Suprapubic skin (tissue), 4 donors: Measurements from ENCODE around the gene P2RY2. TPM values are rescaled to one million over a fixed set of nuclear protein-coding genes. Genes with fewer than 3 reads are reported as not detected.

Source experiments
- DNase-seq, 2 donors: peaks; one replicate each; pipeline ENCODE4 v3.0.0-alpha.2; 2019; ENCODE audit warnings: low spot score in 2 of 2
- H3K27ac ChIP-seq: fragments of 200-600 bp; sonication (generic); one replicate; pipeline ENCODE4 v1.5.1; 2019
- H3K27me3 ChIP-seq: fragments of 200-600 bp; sonication (generic); one replicate; pipeline ENCODE4 v1.5.1; 2019
- H3K36me3 ChIP-seq: fragments of 200-600 bp; sonication (generic); one replicate; pipeline ENCODE4 v1.5.1; 2019
- H3K4me1 ChIP-seq: fragments of 200-600 bp; sonication (generic); one replicate; pipeline ENCODE4 v1.5.1; 2019
- H3K4me3 ChIP-seq: fragments of 200-600 bp; sonication (generic); one replicate; pipeline ENCODE4 v1.5.1; 2019; ENCODE audit warnings: mild to moderate bottlenecking
- H3K9me3 ChIP-seq: fragments of 200-600 bp; sonication (generic); one replicate; pipeline ENCODE4 v1.5.1; 2019
- EP300 ChIP-seq: sonication (generic); formaldehyde crosslinking; IDR thresholded peaks from one replicate; pipeline ENCODE4 v1.6.1; 2017; ENCODE audit warnings: antibody characterized with exemption
- POLR2A ChIP-seq, 2 donors: fragments of 450-650 bp; IDR thresholded peaks; one replicate each; pipeline ENCODE4 v1.6.1; 2017; ENCODE audit warnings: antibody characterized with exemption in 2 of 2, mild to moderate bottlenecking in 2 of 2, moderate library complexity in 2 of 2
- POLR2AphosphoS5 ChIP-seq, 3 donors: sonication (generic); formaldehyde crosslinking; IDR thresholded peaks; one replicate each; pipeline ENCODE4 v1.6.1; 2017; ENCODE audit warnings: antibody characterized with exemption in 3 of 3
- WGBS: methylation state at CpG from one replicate; pipeline ENCODE4 v1.1.5; 2018; 5-methylcytosine and 5-hydroxymethylcytosine counted together
- total RNA-seq, 4 donors: library from RNA; depleted of rRNA; stranded (reverse); fragments of >200 nt; gene quantifications; one replicate each; pipeline ENCODE4 v1.1.0, GENCODE V29; 2016
- TF ChIP-seq, protein P1 (sequence below), 2 donors: fragments of 200-600 bp in 1 of 2; fragments of 450-650 bp in 1 of 2; sonication (generic) in 1 of 2; IDR thresholded peaks; one replicate each; pipeline ENCODE4 v1.5.1; 2016 to 2019; ENCODE audit warnings: antibody characterized with exemption in 2 of 2, mild to moderate bottlenecking in 1 of 2, moderate library complexity in 1 of 2

Gene P2RY2
- total RNA-seq, 4 donors from 2014 or later = 5.5 to 15.9 (median 12.8) TPM

DNA sequence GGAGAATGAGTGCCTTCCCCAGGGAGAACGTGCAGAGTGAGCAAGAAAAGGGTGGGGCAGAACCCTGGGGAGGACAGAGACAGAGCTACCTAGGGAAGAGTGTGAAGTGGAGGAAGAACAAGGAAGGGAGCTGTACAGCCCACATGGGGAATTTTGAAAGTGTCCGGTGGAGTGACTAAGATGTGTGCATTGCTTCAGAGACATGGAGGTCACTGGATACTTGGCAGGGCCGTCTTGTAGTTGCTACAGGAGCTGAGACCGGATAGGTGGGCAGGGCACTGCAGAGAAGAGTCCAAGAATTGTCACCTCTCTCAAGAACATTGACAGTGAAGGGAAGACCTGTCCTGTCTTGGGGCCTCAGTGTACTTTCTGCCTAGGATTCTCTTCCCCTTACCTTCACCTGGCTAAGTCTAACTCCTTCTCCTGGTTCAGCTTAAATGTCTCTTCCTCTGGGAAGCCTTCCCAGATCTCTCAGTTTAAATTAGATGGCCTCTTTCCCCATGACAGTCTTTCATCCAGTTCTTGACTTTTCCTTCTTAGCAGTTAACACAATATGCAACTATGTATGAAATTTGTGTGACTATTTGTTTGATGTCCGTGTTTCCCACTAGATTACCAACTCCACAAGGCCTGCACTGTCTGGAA is 44.9 kb downstream of the P2RY2 start:
- DNase-seq = no peak
- 71% methylated on average over 5 of the region's 5 CpGs for WGBS
- Histone ChIP-seq H3K27ac (no peak overlapping the region), H3K4me3 (no peak overlapping the region), H3K36me3 (no peaks in the 10 kb centered on the region), H3K4me1 (peaks cover 5% of the 10 kb centered on the region), H3K9me3 (no peaks in the 10 kb centered on the region), H3K27me3 (peaks cover 30% of the 10 kb centered on the region)
- TF ChIP-seq, protein P1, sequence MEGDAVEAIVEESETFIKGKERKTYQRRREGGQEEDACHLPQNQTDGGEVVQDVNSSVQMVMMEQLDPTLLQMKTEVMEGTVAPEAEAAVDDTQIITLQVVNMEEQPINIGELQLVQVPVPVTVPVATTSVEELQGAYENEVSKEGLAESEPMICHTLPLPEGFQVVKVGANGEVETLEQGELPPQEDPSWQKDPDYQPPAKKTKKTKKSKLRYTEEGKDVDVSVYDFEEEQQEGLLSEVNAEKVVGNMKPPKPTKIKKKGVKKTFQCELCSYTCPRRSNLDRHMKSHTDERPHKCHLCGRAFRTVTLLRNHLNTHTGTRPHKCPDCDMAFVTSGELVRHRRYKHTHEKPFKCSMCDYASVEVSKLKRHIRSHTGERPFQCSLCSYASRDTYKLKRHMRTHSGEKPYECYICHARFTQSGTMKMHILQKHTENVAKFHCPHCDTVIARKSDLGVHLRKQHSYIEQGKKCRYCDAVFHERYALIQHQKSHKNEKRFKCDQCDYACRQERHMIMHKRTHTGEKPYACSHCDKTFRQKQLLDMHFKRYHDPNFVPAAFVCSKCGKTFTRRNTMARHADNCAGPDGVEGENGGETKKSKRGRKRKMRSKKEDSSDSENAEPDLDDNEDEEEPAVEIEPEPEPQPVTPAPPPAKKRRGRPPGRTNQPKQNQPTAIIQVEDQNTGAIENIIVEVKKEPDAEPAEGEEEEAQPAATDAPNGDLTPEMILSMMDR (IDR thresholded peaks at IDR 0.05) = no peak
- TF ChIP-seq POLR2A (IDR thresholded peaks at IDR 0.05) (no peak), POLR2AphosphoS5 (IDR thresholded peaks at IDR 0.05) (no peak), EP300 (no peak)

DNA sequence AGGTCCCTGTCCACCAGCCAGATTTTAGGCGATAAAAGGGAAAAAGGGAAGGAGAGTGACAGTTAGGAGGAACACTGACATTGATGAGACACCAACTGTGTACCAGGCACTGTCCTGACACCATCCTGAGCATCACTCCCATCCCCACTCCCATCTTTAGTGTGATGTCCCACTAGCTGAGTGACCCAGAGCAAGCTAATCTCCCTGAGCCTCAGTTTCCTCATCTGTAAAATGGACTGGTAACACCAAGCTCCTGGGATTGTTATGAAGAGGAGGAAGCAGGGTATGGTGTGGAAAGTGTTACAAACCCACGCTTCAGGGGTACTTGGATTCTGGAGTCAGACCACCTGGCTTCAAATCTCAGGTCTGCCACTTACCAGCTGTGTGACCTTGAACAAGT is 45.6 kb downstream of the P2RY2 start:
- peak in 1 of 2 donors; percentile 20 for DNase-seq
- Histone ChIP-seq H3K4me1 (peaks cover 5% of the 10 kb centered on the region), H3K27ac (no peak overlapping the region), H3K4me3 (no peak overlapping the region), H3K36me3 (no peaks in the 10 kb centered on the region), H3K9me3 (no peaks in the 10 kb centered on the region), H3K27me3 (peaks cover 30% of the 10 kb centered on the region)
- TF ChIP-seq EP300 = no peak
- TF ChIP-seq, protein P1 (IDR thresholded peaks at IDR 0.05) = no peak
- no peak for TF ChIP-seq POLR2AphosphoS5 (IDR thresholded peaks at IDR 0.05)
- TF ChIP-seq POLR2A (IDR thresholded peaks at IDR 0.05) = no peak
- WGBS = 78% methylated on average over 2 of the region's 2 CpGs

DNA sequence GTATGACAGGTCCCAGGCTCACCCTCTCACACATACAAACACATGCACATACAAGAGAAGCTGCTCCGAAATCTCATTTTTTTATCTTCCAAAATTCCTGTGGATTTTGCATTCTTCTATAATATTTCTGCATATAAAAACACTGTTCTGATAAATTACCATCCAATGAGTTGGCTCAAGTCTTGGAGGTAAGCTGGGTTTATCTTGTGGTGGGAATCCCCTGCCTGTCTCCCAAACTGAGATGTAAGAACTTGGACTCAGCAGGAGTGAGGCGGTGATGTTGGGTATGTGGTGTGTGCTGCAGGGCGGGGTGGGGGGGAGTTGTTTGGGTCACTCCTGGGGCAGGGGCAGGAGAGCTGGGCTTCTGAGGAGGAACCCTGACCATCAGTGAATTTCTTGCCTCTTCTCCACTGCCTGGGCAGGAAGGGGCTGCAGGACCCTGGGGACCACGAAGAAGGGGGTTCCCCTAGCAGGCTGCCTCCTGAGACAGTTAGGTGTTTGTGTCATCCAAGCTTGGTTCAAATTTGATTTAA is 47.3 kb downstream of the P2RY2 start:
- Histone ChIP-seq H3K27me3 (peaks cover 30% of the 10 kb centered on the region), H3K4me1 (peaks cover 5% of the 10 kb centered on the region), H3K36me3 (no peaks in the 10 kb centered on the region), H3K4me3 (no peak overlapping the region), H3K27ac (no peak overlapping the region), H3K9me3 (no peaks in the 10 kb centered on the region)
- no peak for DNase-seq
- WGBS = 86% methylated on average over 3 of the region's 4 CpGs
- TF ChIP-seq EP300 = no peak
- TF ChIP-seq, protein P1 (IDR thresholded peaks at IDR 0.05) = no peak
- TF ChIP-seq POLR2A (IDR thresholded peaks at IDR 0.05) = no peak
- TF ChIP-seq POLR2AphosphoS5 (IDR thresholded peaks at IDR 0.05) = no peak

DNA sequence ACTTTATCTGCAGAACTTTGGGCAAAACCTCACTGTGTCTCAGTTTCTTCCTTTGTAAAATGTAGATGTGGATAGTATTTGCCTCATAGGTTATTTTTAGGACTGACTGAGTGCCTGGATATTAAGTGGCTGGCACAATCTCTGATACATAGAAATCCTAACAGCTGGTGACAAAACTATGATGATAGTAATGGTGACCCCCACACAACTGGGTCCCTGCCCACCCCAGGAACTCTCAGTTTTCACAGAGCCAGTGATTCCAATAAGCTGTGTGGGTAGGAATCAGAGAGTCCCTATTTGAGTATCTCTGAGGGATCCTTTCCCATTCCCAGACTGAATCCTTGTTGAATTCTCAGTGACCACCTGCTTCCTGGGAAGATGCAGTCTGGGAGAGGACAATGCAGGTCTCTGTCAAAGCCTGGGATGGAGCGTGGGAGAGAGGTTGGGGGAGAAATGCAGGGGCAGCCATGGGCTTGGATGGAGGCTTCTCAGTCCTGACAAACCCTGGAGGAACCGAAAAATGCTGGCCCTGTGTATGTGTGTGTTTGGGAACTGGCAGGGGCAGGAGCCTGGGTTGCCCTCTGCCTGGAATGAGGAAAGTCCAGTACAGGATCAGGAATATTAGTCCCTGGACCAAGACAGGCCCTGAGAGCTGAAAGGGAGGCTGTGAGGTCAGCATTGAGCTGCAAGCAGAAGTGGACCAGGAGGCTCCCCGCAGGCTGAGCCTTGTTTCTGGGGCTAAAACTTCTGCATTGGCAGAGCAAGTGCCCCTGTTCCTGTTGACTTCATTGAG is 48.0 kb downstream of the P2RY2 start:
- Histone ChIP-seq H3K4me3 (no peak overlapping the region), H3K4me1 (peaks cover 5% of the 10 kb centered on the region), H3K27me3 (peaks cover 30% of the 10 kb centered on the region), H3K9me3 (no peaks in the 10 kb centered on the region), H3K36me3 (no peaks in the 10 kb centered on the region), H3K27ac (no peak overlapping the region)
- WGBS = 82% methylated on average over 3 of the region's 3 CpGs
- TF ChIP-seq, protein P1 (IDR thresholded peaks at IDR 0.05) = no peak
- TF ChIP-seq POLR2AphosphoS5 (IDR thresholded peaks at IDR 0.05) (no peak), POLR2A (IDR thresholded peaks at IDR 0.05) (no peak), EP300 (no peak)
- peak in 1 of 2 donors; percentile 60 for DNase-seq

DNA sequence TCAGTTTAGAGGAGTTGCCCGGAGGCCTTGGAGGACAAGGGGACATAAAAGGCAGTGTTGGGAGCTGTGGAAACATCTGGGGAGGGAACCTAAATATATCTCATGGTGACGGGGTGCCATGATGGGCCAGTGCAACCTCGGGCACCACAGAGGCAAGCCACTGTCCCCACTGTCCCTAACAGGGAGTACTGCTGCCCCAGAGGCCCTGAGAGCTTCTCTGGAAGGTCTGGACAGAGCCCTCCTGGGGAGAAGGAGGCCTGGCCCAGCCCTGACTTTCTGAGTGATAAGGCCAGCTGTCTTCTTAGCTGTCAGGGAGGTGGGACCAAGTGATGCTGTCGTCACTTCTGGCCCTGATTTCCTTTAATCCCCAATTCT is 48.6 kb downstream of the P2RY2 start:
- peak in 1 of 2 donors; percentile 59 for DNase-seq

More for the DNA sequence above, 48.6 kb downstream of the P2RY2 start:
- WGBS = 85% methylated on average over 4 of the region's 4 CpGs
- H3K4me1 ChIP-seq = peaks cover 5% of the 10 kb centered on the region
- H3K27me3 ChIP-seq = peaks cover 30% of the 10 kb centered on the region
- H3K9me3 ChIP-seq = no peaks in the 10 kb centered on the region
- TF ChIP-seq POLR2AphosphoS5 (IDR thresholded peaks at IDR 0.05) = no peak
- TF ChIP-seq POLR2A (IDR thresholded peaks at IDR 0.05) = no peak
- TF ChIP-seq, protein P1 (IDR thresholded peaks at IDR 0.05) = no peak
- TF ChIP-seq EP300 = no peak
- H3K36me3 ChIP-seq = no peaks in the 10 kb centered on the region
- H3K27ac ChIP-seq = no peak overlapping the region
- no peak overlapping the region for H3K4me3 ChIP-seq
